H1 (cell line): ENCODE data around the gene ZNF20.

Experiments
- CHD2 ChIP-seq: IDR thresholded peaks from 2 replicates; pipeline ENCODE4 v1.6.1; 2012; ENCODE audit warnings: low read length, improper control_type of control experiment
- GTF2F1 ChIP-seq: IDR thresholded peaks from 2 replicates; pipeline ENCODE4 v1.6.1; 2012; ENCODE audit warnings: low read depth, low read length, improper control_type of control experiment, borderline replicate concordance
- TAF1 ChIP-seq: IDR thresholded peaks from 2 replicates; pipeline ENCODE4 v1.6.1; 2011; ENCODE audit warnings: mild to moderate bottlenecking, low read depth, low read length
- USF2 ChIP-seq: IDR thresholded peaks from 2 replicates; pipeline ENCODE4 v1.6.1; 2011; ENCODE audit warnings: low read length, improper control_type of control experiment

- no peak for TF ChIP-seq GTF2F1
- no peak for TF ChIP-seq TAF1
- no peak for TF ChIP-seq CHD2
- no peak for TF ChIP-seq USF2
These were observed 44.9 kb downstream of the ZNF20 start for GRCh38 chr19:12095111-12095790.
